RPMI7951 (cell line): ENCODE data around the gene PPT2. TPM values are rescaled to one million over a fixed set of nuclear protein-coding genes. Genes with fewer than 3 reads are reported as not detected.
A peak's percentile ranks its signal among the peaks of the same experiment; 100 is the strongest.
"Not testable (repeated sequence)": the region's sequence is repeated elsewhere in the genome, so short reads cannot be mapped to it uniquely, and the experiment has no call there.

Experiments used
- DNase-seq: peaks from one replicate; pipeline ENCODE4 v3.0.0-alpha.2; 2012; ENCODE audit warnings: low read depth
- total RNA-seq: library from RNA; depleted of rRNA; stranded (reverse); fragments of >200 nt; shearing (Covaris generic); gene quantifications from 2 replicates; pipeline ENCODE4 v1.2.3, GENCODE V29; 2014

The PPT2 gene
- total RNA-seq, 1 experiment from 2014 or later, result 25.1 TPM

DNA sequence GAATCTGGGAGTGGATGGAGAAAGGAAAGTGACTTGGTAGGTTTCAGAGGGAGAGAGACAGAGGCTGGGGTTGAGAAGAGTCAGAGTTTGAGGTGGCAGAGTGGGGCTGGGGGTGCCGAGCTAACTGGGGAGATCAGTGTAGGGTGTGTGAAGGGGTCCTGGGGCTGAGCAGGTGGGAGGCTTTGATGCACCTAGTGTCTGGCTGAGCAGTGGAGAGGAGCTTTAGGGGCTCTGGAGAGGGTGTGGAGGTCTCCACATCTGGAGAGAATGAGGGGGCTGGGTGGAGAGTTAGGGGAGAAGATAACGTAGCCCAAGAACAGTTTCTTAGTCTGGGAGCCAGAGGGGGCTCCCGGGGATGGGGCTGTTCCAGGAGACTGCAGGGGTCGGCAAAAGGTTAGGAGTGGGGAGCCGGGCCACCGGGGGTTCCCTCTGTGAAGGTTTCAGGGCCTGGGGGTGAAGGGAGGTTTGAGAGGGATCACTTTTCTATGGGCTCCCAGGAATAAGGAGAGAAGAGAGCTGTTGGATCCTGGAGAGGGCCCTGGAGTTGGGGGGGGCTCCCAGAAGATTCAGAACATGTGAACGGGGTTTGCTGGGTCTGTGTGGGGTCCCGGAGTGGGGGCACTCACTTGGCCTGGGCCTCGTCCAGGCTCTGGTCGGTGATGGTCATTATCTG, 35.3 kb downstream of the PPT2 start:
- no peak for DNase-seq

DNA sequence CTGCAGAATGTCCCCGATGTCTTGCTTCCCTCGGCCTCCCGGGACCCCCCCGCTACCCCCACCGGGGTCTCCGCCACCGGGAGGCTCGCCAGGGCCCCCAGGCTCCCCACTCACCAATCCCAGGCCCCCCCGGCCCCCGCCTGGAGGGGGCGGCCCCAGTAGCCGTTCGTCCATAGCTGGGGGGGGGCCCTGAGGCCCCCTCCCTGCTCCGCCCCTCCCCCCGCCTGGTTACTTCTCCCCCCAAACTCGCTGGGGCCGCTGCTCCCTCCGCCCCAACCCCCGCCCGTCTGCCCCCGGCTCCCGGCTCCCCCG, 35.8 kb downstream of the PPT2 start:
- no peak for DNase-seq

GRCh38 chr6:32190054-32190851, 36.3 kb downstream of the PPT2 start, which contains the start of gene PBX2:
TSS of gene PBX2 (minus strand) at chr6:32190202. CDS start at chr6:32189915, 287 bp downstream.
- DNase-seq, result peak; percentile 91

GRCh38 chr6:32190911-32191677, 37.2 kb downstream of the PPT2 start:
- DNase-seq, result no peak

GRCh38 chr6:32191696-32192607, 38.0 kb downstream of the PPT2 start:
- DNase-seq, result no peak

GRCh38 chr6:32192608-32193039, 38.7 kb downstream of the PPT2 start, which contains the start of gene GPSM3:
TSS of gene GPSM3 (minus strand) at chr6:32192643. CDS start at chr6:32192513, 130 bp downstream.
- peak; percentile 46 for DNase-seq

- not testable (repeated sequence) for DNase-seq
Measured at GRCh38 chr6:32193096-32193495, 39.2 kb downstream of the PPT2 start.

DNA sequence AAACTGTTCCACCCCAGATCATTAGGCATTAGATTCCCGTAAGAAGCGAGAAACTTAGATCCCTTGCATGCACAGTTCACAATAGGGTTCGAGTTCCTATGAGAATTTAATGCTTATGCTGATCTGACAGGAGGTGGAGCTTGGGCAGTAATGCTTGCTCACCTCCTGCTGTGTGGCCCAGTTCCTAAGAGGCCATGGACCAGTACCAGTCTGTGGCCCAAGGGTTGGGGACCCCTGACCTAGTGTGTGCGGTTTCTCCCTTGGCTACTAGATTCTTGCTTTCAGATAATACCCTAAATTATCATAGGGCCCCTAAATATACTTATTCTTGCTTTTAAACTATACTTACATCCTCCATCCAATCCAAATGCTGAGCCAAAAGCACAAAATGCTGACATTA, 40.4 kb downstream of the PPT2 start:
- DNase-seq, result no peak

- DNase-seq, result peak; percentile 58
Measured at GRCh38 chr6:32194825-32195651, 41.1 kb downstream of the PPT2 start.

DNA sequence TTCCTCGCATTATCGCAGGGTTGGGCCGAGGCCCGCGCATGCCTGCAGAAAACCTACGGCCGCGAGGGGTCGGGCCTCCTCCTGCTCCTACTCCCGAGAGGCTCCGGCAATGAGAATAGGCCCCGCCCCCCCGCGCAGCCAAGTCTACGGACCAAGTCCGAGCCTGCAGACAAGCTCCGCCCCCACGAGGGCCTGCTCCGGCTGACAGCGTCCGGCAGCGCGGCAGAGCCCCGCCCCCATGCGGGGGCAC, 41.6 kb downstream of the PPT2 start:
- peak; percentile 100 for DNase-seq

DNA sequence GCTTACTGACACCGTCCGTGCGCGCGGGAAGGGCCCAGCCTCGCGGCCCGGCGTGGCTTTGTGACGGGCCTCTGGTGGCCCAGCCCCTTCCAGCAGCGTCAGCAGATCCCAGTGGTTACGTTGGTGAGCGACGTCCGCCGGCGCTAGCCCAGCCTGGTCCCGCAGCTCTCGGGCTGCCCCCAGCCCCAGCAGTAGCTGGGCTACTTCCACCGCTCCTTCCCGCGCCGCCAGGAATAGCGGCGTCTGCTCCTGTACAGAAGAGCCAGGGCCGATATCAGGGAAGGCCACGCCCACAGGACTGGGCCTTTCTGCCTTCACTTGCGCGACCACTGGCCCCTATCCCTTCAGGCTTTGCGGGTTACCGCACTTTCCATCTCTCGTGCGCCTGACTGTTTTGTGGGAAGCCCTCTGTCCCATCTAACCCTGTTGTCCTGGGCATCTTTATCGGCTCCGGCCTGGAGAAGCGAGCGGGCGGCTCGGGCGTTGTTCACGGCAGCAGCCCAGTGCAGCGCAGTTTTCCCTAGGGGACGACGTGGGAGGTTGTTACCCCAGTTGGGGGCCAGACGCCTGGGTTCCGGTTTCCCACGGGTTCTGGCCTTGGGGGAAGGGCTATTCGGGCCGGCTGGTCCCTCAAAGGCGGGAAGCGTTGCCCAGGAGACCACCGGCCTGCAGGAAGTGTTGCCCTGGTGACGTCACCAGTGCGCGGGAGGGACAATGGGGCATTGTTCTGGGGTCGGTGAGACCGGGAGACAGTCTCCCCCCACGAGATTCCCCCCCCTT, 42.2 kb downstream of the PPT2 start:
- peak; percentile 89 for DNase-seq

DNA sequence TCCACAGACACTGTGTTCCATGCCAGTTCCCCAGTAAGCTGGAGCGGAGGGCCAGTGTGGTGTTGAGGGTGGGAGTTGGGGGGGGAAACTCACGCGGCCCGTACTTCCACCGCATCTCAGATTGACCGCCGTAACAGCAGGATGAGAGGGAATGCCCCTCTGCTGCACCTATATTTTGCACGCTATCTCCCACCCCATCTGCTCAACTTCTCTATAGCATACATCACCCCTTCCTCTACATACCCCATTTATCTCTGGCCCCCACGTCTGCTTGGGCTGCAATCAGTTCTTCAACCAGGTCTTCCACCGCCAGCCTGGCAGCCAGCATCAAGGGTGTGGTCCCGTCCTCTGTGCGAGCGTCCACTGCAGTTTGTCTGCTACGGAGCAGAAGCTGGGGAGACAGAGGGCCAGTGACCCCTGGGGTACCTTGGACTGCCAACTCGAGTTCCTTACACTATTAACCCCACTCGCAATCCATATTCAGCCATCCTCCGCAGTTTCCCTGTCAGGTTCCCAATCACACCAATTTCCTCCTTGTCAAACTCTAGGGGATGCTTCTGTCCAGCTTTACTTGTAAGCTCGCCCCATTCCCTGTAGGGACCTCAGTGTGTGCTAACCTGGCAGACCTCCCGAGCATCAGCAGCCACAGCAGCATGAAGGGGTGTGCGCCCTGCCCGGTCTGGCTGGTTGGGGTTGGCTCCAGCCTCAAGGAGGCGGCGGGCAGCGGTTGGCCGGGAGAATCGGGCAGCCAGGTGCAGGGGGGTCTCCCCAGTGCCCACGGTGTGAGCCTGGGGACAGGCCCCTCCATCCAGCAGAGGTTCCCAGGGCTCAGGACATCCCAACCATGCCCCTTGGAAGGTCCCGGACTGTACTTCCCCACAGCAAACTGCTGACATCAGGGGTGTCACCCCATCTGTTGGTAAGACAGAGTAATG, 43.0 kb downstream of the PPT2 start:
- peak; percentile 57 for DNase-seq

DNA sequence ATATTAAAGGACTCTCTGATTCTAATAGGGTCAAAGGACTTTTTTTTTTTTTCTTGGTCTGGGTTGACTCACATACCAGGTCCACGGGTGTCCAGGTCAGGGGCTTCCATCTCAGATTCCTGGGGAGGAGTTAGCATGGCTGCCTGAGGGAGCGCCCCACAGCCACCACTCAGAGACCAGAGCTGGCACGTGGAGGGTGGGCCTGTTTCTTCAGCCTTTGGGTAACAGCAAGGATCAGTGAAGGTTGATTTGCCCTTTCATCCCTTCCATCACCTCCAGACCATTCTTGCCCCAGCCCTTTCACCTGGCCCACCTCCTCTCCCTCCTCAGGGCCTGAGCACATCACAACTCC, 44.4 kb downstream of the PPT2 start:
- no peak for DNase-seq

- DNase-seq, result no peak
Measured at GRCh38 chr6:32198866-32199265, 44.9 kb downstream of the PPT2 start.

DNA sequence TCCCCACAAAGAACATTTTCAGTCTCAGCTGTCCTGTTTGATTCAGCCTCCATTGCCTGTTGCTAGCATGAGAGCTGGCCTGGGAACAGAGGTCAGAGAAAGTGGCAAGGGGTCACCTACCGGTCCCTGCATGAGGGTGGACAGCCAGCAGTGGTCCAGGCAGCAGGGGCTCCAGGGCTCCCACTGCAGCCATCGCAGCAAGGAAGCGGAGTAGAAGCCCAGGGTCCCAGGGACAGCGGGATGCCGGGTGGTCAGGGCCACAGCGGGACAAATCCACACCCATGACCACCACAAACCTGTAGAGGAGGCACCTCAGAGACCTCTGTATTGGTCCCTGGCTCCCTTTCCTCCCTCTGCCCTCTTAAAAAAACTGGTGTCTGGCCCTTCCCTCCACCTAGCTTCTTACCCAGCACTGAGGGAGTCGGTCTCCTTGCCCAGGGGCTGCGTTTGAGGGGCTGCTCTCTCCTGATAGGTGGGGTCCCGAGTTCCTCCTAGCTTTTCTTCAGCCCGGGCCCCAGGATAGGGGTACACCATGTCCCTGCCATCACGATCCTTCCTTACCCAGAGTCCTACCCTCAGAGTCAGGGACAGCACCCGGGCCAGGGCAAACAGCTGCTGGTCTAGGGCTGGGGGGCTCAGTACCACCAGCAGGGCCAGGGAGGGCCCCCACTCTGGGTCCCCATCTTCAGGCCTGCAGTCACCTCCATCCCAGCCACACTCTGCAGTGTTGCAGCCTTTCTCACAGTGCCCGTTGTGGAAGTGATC, 47.0 kb downstream of the PPT2 start:
- DNase-seq, result no peak

DNA sequence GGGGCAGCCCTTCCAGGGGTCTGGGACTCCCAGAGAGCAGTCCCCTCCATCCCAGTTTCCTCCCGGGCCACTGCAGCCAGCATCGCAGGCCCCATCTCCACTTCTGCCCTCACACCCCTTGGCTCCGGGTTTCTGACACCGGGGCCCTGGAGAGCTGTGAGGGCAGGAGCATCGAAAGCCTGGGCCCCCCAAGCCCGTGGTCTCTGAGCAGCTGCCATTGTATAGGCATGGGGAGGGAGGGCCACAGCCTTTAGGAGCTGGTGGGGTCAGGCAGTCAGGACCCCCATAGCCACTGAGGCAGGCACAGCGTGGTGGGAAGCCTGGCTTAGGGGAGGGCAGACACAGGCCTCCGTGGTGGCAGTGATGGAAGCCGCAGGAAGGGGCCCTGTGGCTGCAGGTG, 48.2 kb downstream of the PPT2 start:
- no peak for DNase-seq

DNA sequence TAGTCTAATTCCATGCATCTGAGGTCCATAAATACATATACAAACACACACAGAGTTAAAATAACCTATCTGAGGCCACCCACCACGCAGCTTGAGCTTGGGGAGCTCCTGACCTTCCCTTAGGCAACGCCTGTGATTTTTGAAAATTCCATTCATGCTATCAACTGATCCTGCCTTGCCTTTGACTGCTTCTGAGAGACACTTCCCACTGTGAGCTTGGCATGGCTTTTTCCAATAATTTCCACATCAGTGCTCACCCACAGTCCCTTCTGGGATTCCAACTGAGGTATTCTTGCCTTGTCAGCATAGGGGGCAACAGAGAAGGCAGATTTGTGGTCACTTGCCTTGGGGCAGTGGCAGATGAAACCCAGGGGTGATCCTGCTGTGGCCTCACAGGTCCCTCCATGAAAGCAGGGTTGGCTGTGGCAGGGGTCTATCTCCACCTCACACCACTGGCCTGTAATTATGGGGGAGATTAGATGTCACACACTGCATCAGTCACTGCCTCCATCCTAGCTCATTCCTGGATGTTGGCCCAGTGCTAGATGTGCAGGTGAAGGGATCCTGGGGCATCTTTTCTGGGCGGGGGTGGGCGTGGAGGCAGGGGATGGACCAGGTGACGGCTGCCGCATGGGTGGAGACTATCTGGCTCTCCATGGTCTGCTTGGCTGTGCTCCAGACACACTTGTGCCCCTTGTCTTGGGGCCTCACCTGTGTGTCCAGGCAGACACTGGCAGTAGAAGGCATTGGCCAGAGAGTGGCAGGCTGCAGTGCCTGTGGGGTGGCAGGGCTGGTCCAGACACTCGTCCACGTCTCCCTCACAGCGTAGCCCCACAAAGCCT, 49.7 kb downstream of the PPT2 start:
- no peak for DNase-seq
